Left renal cortex interstitium (tissue), 4 donors: ENCODE data around the gene RAPGEF5. TPM values are rescaled to one million over a fixed set of nuclear protein-coding genes. Genes with fewer than 3 reads are reported as not detected.

Experiments used
- DNase-seq, 4 donors: peaks; one replicate each; pipeline ENCODE4 v3.0.0-alpha.2; 2013; ENCODE audit warnings: low read depth in 4 of 4, low spot score in 2 of 4, missing footprints in 1 of 4
- polyA plus RNA-seq, 4 donors: library from polyadenylated mRNA; unstranded; fragments of 120-200 nt; gene quantifications; one replicate each; pipeline ENCODE4 v1.2.1, GENCODE V29; 2013; ENCODE audit not compliant: insufficient read length in 4 of 4

RAPGEF5 gene
- polyA plus RNA-seq, 4 donors: 35.0 to 43.9 (median 37.7) TPM

GRCh38 chr7:22318376-22318775, 38.6 kb downstream of the RAPGEF5 start:
- DNase-seq: no peak

- DNase-seq: no peak
Observed at GRCh38 chr7:22317632-22318031, 39.3 kb downstream of the RAPGEF5 start.

- no peak for DNase-seq
Observed at GRCh38 chr7:22316914-22317313, 40.0 kb downstream of the RAPGEF5 start.

- DNase-seq: no peak
Observed at GRCh38 chr7:22307816-22308215, 49.1 kb downstream of the RAPGEF5 start.

GRCh38 chr7:22305706-22306105, 51.2 kb downstream of the RAPGEF5 start:
- DNase-seq: no peak

- no peak for DNase-seq
Observed at GRCh38 chr7:22302951-22303423, 54.0 kb downstream of the RAPGEF5 start.

- DNase-seq: no peak
Observed at GRCh38 chr7:22302193-22302592, 54.8 kb downstream of the RAPGEF5 start.

- DNase-seq: no peak
Observed at GRCh38 chr7:22301790-22302189, 55.2 kb downstream of the RAPGEF5 start.

GRCh38 chr7:22300839-22301238, 56.1 kb downstream of the RAPGEF5 start:
- DNase-seq: no peak

GRCh38 chr7:22296916-22297315, 60.0 kb downstream of the RAPGEF5 start:
- DNase-seq: no peak

GRCh38 chr7:22296265-22296566, 60.7 kb downstream of the RAPGEF5 start:
- no peak for DNase-seq

- DNase-seq: no peak
Observed at GRCh38 chr7:22295402-22296264, 61.3 kb downstream of the RAPGEF5 start.

GRCh38 chr7:22292531-22292930, 64.4 kb downstream of the RAPGEF5 start:
- no peak for DNase-seq

GRCh38 chr7:22291977-22292376, 65.0 kb downstream of the RAPGEF5 start:
- no peak for DNase-seq

- DNase-seq: no peak
Observed at GRCh38 chr7:22288202-22288601, 68.8 kb downstream of the RAPGEF5 start.

- DNase-seq: no peak
Observed at GRCh38 chr7:22287412-22287811, 69.5 kb downstream of the RAPGEF5 start.

- no peak for DNase-seq
Observed at GRCh38 chr7:22286436-22286835, 70.5 kb downstream of the RAPGEF5 start.

GRCh38 chr7:22281481-22281880, 75.5 kb downstream of the RAPGEF5 start:
- no peak for DNase-seq

- no peak for DNase-seq
Observed at GRCh38 chr7:22280031-22280430, 76.9 kb downstream of the RAPGEF5 start.

- no peak for DNase-seq
Observed at GRCh38 chr7:22278660-22279059, 78.3 kb downstream of the RAPGEF5 start.

GRCh38 chr7:22277375-22277774, 79.6 kb downstream of the RAPGEF5 start:
- DNase-seq: no peak

- DNase-seq: no peak
Observed at GRCh38 chr7:22275661-22276060, 81.3 kb downstream of the RAPGEF5 start.

GRCh38 chr7:22271311-22271710, 85.6 kb downstream of the RAPGEF5 start:
- no peak for DNase-seq
